ENCODE results near the gene NAT8L.

NAT8L gene

DNA sequence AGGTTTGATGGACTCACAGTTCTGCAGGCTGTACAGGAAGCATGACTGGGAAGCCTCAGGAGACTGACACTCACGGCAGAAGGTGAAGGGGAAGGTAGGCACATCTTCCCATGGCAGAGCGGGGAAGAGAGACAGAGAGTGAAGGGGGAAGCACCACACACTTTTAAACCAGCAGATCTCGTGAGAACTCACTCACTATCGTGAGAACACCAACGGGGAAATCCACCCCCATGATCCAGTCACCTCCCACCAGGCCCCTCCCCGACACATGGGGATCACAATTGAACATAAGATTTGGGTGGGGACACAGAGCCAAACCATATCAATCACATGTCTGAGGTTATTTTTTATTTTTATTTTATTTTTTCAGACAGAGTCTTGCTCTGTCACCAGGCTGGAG, 4.9 kb upstream of the NAT8L start:
- H3K36me3 Mint-ChIP-seq = no peaks in the 10 kb centered on the region
- peaks cover 57% of the 10 kb centered on the region for H3K27me3 Mint-ChIP-seq
- no peaks in the 10 kb centered on the region for H3K9me3 Mint-ChIP-seq
- H3K4me1 Mint-ChIP-seq = no peaks in the 10 kb centered on the region
- no peak for ATAC-seq
- no peak overlapping the region for H3K4me3 Mint-ChIP-seq
- no peak overlapping the region for H3K27ac Mint-ChIP-seq

DNA sequence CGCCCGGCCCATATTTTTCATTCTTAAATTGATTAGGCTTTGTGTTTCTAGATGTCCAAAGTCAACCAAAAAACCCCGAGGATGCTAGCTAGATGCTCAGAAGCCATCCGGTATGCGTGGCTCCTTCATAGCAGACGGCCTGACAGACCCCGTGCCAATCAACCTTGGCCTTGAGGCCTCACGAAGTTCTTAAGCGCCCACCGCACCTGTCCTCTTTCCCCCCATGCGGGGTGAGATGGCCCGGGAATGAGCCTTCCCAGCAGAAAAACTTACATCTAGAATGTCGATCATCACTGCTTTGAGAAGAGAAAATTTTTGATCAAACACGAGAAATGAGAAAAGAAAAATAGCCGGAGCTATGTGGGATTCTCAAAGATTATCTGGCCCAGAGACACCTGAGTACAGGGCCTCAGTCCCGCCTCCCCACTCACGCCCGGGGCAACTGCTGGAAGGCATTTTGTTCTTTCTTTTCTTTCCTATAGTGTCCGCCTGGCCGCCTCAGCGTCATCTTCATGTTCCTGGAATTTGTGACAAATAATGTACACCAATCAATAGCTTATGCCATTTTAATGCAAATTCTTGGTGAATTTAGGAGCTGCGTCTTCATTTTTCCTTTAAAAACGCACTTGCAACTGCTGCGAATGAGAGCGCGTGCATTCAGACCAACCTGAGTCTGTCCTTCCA, 1.6 kb upstream of the NAT8L start:
- Mint-ChIP-seq H3K9me3 (no peaks in the 10 kb centered on the region), H3K36me3 (no peaks in the 10 kb centered on the region), H3K27ac (no peak overlapping the region), H3K4me3 (no peak overlapping the region), H3K4me1 (no peaks in the 10 kb centered on the region), H3K27me3 (peaks cover 55% of the 10 kb centered on the region)
- no peak for ATAC-seq

DNA sequence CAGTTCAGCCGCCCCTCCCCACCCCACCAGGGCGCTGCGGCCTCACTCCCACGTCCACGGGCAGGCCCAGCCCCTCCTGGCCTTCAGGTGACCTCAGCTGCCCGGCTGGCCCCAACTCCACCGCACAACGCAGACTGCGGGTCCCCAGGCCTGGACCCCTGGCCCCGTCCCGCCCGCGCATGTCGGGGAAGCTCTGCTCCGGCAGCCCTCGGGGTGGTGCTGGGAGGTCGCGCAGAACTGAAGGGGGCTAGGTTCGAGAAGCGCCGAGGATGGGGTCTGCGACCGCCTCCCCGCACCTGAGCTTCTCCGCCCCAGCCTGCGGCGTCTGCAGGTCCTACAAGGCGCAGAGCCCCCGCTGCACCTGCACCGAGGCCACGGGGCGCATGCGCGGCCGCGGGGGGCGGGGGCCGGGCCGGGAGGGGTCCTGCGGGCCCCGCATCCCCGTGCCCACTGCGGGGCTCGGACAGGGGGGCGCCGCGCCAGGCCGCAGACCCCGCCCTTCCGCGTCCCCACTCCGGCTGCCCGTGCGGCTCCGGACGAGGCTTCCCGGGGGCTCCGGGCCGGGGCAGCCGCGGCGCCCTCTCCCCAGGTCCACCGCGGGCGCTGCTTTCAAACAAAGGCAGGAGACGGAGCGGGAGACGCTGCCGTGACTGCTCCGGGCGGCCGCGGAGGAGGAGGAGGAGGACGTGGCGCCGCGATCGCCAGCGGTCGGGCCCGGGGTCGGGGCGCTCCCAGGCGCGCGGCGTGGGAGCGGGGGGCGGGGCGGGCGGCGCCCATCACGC, 672 bp upstream of the NAT8L start:
- peak; percentile 10 for ATAC-seq
- no peaks in the 10 kb centered on the region for H3K4me1 Mint-ChIP-seq
- peaks cover 55% of the 10 kb centered on the region for H3K27me3 Mint-ChIP-seq

DNA sequence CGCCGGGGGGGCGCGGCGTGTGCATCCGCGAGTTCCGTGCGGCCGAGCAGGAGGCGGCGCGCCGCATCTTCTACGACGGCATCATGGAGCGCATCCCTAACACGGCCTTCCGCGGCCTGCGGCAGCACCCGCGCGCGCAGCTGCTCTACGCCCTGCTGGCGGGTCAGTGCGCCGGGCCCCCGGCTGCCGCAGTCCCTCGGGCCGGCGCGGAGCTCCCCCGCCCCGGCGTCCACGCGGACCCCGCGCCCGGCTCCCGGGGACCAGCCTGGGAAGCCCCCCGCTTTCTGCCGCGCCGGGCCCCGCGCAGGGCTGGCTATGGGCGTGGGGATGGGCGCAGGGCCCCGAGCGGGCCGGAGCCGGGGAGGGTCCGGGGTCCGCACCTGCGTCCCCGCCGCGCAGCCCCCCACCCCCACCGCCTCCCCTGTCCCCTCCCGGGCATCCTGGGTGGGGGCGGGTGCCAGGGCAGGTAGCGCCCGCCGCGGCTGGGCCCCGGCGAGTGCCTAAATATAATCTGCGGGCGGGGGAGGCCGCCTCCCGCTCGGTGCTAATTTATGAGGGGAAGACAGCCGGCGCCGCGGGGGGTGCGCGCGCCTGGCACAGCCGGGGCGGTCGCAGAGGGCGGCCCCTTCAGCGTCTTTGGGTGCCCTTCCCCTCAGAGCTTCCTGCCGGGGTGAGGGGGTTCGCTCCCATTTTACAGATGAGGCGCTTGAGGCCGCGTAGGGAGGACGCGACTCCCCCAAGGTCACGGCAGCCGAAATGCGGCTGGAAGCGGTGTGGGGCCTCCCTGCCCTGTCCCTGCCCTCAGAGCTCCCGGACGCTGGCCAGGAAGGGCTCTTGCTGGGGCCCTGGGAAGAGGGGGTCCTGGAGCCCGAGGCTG, 837 bp downstream of the NAT8L start:
- no peak for ATAC-seq
- Mint-ChIP-seq H3K9me3 (no peaks in the 10 kb centered on the region), H3K27me3 (peaks cover 49% of the 10 kb centered on the region), H3K4me1 (no peaks in the 10 kb centered on the region), H3K36me3 (no peaks in the 10 kb centered on the region), H3K27ac (no peak overlapping the region), H3K4me3 (no peak overlapping the region)

More for the DNA sequence above, 672 bp upstream of the NAT8L start:
- Mint-ChIP-seq H3K27ac (no peak overlapping the region), H3K36me3 (no peaks in the 10 kb centered on the region), H3K4me3 (no peak overlapping the region), H3K9me3 (no peaks in the 10 kb centered on the region)

DNA sequence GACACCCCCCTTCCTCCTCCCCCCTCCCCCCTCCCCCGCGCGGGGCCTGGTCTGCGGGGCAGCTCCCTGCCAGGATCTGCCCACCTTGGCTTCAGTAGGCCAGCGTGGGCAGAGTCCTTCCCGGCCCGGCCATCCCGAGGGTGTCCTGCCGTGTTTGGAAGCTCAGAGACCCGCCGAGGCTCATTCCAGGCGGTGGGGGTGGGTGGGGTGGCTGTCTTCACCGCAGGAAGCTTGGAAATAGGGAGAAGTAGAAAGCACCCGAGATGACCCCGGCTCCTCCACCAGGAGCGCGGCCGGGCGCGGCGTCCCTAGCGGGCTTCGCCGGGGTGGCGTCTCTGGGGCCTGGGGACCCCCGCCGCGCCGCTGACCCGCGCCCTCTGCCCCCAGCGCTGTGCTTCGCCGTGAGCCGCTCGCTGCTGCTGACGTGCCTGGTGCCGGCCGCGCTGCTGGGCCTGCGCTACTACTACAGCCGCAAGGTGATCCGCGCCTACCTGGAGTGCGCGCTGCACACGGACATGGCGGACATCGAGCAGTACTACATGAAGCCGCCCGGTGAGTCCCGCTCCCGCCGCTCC, 1.6 kb downstream of the NAT8L start:
- Mint-ChIP-seq H3K36me3 (no peaks in the 10 kb centered on the region), H3K9me3 (no peaks in the 10 kb centered on the region), H3K4me3 (no peak overlapping the region), H3K27me3 (peaks cover 43% of the 10 kb centered on the region), H3K4me1 (no peaks in the 10 kb centered on the region), H3K27ac (no peak overlapping the region)
- no peak for ATAC-seq

DNA sequence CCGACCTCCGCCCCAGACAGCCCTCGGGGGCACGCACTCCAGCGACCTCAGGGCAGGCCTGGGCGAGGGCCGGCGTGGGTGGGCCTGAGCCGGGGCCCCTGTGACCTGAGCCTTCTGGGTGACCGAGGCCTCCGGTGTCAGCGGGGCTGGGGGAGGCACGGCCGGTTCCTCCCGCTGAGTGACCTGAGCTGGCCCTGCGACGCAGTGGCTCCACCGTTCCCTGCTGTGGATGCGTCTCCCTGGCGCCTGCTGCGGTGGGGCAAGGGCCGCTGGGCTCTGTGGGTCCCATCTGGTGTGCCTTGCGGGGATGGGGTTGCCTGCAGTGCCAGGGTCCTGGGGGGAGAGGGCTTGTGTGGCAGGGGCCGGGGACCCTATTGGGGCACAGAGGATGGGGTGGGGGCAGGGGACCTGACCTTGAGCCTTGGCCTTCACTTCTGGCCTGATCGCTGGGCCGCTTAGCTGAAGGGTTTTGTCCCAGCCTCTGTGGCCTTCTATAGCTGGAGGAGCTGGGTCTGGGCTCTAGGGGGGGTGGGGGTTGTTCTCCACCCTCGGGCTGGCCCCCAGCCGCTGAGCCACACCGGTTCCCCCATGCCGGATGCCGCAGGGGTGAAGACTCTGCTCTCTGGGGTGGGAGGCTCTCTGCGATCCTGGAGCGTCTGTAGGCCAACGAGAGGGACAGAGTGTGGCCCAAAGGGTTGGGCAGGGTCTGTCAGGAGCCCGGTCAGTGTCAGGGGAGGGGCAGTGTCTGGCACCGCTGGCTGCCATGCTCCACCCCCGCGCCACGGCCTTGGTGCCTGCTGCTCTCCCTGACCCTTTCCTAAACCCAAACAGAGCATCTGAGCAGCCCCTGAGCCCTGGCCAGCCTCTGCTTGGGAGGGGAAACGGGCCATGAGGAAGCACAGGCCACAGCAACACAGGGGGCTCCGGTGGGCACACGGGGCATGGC, 2.3 kb downstream of the NAT8L start:
- no peak for ATAC-seq
- H3K4me1 Mint-ChIP-seq = no peaks in the 10 kb centered on the region
- H3K27me3 Mint-ChIP-seq = peaks cover 35% of the 10 kb centered on the region
- no peak overlapping the region for H3K4me3 Mint-ChIP-seq
- H3K36me3 Mint-ChIP-seq = no peaks in the 10 kb centered on the region
- H3K27ac Mint-ChIP-seq = no peak overlapping the region
- H3K9me3 Mint-ChIP-seq = no peaks in the 10 kb centered on the region

DNA sequence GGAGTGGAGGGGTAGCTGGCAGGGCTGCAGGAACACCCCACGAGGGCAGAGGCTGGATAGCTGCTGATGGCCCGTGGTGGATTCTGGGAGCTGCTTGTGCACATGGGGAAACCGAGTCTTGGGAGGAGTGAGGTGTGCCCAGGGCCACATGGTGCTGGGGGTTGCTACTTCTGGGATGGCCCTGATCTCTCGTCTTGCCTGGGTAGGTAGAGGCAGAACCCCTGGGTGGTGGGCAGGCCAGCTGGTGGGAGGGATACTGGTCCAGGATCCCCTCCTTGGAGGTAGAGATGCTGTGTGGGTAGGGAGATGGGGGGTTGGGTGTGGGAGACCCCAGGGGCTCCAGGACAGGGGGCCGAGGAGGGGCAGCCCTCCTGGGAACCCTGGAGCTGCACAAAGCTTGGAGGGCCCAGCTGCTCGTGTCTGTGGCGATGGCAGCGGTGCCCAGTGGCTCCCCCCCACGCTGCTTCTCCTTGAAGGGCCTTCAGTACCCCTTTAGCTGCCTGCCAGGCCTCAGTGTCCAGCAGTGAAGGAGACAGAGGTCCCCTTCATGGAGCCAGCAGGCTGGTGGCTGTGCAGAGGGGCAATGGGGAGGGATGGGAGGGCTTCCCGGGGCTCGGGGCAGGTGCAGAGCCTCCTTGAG, 3.2 kb downstream of the NAT8L start:
- Mint-ChIP-seq H3K27ac (no peak overlapping the region), H3K27me3 (peaks cover 27% of the 10 kb centered on the region), H3K4me3 (no peak overlapping the region), H3K36me3 (no peaks in the 10 kb centered on the region), H3K4me1 (no peaks in the 10 kb centered on the region), H3K9me3 (no peaks in the 10 kb centered on the region)
- ATAC-seq = no peak

DNA sequence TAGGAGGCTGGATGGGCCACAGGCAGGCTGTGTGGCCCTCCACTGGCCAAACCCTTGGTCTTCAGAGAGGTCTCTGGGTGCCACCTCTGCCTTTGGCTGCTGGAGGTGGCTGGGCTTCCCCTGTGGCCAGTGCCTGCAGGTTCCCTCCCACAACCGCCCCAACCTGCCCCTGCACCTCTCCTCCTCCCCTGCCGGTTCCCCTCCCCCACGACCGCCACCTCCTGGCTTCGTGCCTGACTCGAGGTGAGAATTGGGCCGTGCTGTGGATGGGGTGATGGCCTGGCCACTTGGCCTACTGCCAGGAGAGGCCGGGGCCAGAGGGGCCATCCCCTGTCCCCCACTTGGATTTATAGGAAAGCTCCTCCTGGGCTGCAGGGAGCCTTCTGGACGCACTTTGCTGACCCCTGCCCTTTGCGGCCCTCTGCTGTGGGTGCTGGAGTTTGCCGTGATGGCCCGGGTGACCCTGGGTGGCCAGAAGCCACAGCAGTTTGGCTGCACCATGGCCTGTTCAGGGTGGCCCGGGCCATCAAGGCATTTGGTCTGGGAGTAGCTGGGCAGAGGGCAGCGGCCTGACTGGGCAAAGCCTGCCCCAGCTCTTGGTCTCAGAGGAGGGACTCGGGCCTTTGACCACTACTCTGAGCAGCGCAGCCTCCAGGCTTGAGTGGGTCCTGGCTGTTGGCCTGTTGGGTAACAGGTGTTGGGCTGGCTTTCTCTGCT, 3.8 kb downstream of the NAT8L start:
- Mint-ChIP-seq H3K27ac (no peak overlapping the region), H3K9me3 (no peaks in the 10 kb centered on the region), H3K27me3 (peaks cover 20% of the 10 kb centered on the region), H3K4me1 (no peaks in the 10 kb centered on the region), H3K4me3 (no peak overlapping the region), H3K36me3 (no peaks in the 10 kb centered on the region)
- no peak for ATAC-seq

DNA sequence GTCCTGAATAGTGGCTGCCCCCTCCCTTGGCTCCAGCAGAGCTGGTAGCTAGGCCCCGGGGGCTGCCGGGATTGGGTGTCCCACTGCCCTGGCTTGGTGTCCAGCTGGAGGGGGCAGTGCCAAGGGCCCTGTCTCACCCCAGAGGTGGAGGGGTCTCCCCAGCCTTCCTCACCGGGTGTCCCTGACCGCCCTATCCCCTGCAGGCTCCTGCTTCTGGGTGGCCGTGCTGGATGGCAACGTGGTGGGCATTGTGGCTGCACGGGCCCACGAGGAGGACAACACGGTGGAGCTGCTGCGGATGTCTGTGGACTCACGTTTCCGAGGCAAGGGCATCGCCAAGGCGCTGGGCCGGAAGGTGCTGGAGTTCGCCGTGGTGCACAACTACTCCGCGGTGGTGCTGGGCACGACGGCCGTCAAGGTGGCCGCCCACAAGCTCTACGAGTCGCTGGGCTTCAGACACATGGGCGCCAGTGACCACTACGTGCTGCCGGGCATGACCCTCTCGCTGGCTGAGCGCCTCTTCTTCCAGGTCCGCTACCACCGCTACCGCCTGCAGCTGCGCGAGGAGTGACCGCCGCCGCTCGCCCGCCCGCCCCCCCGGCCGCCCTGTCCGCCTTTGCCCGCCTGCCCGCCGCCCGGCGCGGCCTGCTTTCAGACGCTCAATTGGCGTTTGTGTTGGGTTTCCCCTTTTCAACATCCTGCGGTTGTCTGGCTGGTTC, 4.6 kb downstream of the NAT8L start:
- no peak overlapping the region for H3K4me3 Mint-ChIP-seq
- H3K36me3 Mint-ChIP-seq = no peaks in the 10 kb centered on the region
- no peaks in the 10 kb centered on the region for H3K4me1 Mint-ChIP-seq
- H3K9me3 Mint-ChIP-seq = peaks cover 3% of the 10 kb centered on the region
- ATAC-seq = no peak
- H3K27ac Mint-ChIP-seq = no peak overlapping the region
- peaks cover 20% of the 10 kb centered on the region for H3K27me3 Mint-ChIP-seq

DNA sequence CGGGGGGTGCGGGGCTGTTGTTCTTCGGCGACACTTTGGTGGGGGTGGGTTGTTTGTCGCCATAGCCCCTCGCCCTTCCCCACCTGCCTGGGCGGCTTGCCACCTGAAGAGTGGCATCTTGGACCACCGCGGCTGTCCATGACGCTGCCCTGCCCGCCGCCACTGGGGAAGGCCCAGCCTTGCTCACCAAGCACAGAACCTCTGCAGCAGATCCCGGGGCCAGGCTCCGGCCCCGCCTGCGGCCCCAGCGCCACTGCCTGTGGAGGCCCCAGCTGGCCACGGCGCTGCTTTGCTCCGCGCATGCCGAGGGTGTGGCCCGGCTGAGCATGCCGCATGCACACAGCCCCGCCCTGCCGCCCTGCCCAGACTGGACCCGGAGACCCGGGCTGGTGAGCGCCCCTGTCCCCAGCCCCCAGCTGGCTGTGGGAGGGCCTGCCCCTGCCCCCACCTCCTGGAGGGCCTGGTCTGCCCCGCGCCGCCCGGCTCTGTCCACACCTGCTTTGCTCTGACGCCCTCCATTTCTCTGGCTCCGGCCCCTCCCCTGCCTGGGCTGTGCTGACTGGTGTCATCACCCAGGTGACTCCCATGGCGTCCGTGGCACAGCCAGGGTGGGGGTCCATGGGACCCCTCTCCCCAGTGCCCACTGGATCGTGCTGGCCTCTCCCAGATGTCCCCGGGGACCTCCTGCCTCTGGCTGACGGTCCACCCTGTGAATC, 5.3 kb downstream of the NAT8L start:
- H3K36me3 Mint-ChIP-seq = no peaks in the 10 kb centered on the region
- no peak overlapping the region for H3K27ac Mint-ChIP-seq
- H3K27me3 Mint-ChIP-seq = peaks cover 20% of the 10 kb centered on the region
- peaks cover 3% of the 10 kb centered on the region for H3K9me3 Mint-ChIP-seq
- peak; percentile 17 for ATAC-seq
- H3K4me1 Mint-ChIP-seq = no peaks in the 10 kb centered on the region
- H3K4me3 Mint-ChIP-seq = no peak overlapping the region

DNA sequence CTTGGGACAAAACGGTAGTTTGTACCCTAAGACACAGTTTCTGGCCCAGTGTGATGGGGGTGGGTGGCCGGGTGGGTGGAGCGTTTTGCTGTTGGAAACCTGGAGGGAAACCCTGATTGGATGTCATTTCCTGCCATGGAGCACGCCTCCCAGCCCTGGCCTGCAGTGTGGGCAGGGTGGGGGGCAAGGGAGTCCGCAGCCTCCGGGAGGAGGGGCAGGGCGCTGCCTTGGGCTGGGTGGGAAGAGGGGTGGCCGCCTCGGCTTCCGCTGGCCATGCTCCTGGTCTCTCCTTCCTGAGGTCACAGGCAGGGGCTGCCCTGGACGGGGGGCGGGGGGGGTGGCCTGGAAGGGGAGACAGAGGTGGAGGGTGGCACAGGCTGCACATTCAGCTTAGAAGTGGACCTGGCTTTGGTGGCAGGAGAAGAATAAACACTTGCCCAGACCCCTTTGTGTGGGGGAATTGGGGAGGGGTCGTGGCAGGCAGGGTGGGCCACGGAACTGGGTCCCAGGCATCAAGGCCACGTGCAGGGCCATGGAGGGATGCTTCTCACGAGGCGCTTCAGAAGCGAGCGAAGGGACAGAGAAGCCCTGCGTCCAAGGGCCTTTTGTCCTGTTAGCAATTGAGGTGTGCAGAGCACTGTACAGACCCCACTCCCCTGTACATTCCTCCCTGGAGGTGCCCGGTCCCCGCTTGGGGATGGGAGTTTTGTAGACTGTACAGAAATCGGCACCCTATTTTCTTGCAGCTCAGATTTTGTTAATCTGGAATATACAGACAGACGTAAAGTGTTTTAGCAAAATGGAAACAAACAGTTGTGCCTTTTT, 6.2 kb downstream of the NAT8L start:
- peaks cover 3% of the 10 kb centered on the region for H3K9me3 Mint-ChIP-seq
- H3K27me3 Mint-ChIP-seq = peaks cover 20% of the 10 kb centered on the region
- H3K4me3 Mint-ChIP-seq = no peak overlapping the region
- no peaks in the 10 kb centered on the region for H3K4me1 Mint-ChIP-seq
- ATAC-seq = no peak
- H3K27ac Mint-ChIP-seq = no peak overlapping the region
- H3K36me3 Mint-ChIP-seq = no peaks in the 10 kb centered on the region

DNA sequence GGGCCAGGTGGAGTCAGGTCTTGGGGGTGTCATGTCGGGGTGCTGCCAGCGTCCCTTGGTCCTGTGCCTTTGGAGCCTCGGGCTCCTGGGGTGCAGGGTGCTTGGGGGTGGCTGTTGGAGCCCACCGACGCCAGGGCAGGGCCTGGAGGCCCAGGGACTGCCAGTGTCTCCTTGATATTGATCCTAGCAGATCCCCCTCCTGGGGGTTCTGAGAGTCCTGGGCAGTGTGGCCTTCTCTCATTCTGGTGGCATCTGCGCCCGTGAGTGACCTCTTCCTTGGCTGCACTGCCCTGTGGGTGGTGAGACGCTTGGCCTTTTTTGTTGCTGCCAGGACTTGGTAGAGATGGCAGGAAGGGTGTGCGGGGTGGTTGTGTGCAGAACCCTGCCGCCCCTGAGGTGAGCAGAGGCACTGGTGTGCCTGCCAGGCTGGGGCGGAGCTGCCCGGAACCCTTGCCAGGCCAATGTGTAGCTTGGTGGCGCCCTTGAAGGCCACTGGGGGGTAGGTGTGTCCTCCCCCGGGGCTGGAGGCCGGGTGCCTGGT, 7.0 kb downstream of the NAT8L start:
- H3K9me3 Mint-ChIP-seq = peaks cover 3% of the 10 kb centered on the region
- peaks cover 25% of the 10 kb centered on the region for H3K27me3 Mint-ChIP-seq
- no peaks in the 10 kb centered on the region for H3K36me3 Mint-ChIP-seq
- ATAC-seq = no peak
- H3K4me3 Mint-ChIP-seq = no peak overlapping the region
- H3K27ac Mint-ChIP-seq = no peak overlapping the region
- H3K4me1 Mint-ChIP-seq = no peaks in the 10 kb centered on the region

Measured in stimulated activated memory B cell treated with anti-CD40 and anti-IgM and Interleukin-4, amounts not matched to agents 10 μg/mL and 1 μg/mL and 100 μg/mL, for 72 hours (primary cell).